Measurements from ENCODE around the gene CDKN2A. TPM values are rescaled to one million over a fixed set of nuclear protein-coding genes. Genes with fewer than 3 reads are reported as not detected.

The CDKN2A gene
- total and polyA plus RNA-seq, 9 of the 15 experiments (the other 6 are each of a cell fraction or from before 2014, with no cell fraction given) = not detected

DNA sequence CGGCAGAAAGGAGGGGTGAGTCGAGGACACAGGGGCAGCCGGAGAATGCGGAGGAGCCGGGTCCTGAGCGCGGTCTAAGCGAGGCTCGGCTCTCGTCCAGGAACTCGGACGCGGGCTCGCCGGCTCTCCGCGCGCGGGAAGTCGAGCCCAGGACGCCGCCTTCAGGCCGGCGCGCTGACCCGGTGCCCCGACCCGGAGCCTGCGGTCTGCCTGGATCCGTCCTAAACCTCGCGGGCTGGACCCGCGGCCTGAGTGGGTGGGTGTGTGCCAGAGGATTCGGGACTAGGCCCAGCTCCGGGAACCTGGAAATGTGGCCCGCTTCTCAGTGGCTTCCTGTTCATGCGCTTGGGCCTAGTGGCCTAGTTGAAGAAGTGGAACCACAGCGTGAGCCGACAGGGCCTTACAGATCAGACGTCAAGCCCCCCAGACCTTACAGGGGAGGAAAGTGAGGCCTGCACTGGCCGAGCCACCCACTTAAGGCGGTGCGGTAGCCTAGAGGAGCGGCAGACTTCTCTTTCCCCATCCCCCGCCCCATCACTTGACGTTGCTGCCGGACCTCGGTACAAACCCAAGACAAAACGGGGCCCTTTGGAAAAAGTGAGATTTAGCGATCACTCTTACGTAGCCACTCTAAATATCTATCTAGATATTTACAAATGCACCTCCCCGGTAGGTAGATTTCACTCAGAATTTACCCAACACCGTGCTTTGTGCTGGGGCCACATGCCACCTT is 1.6 kb upstream of the CDKN2A start:
- no peaks in the 10 kb centered on the region for H4K20me1 ChIP-seq (replicated peaks; ENCODE audit: control insufficient read depth, insufficient read depth, low read length)
- no peaks in the 10 kb centered on the region for H3K79me2 ChIP-seq (ENCODE audit: control insufficient read depth, insufficient read depth, low read length)
- BruUV-seq (replicated peaks) = no TSS peak
- no peak overlapping the region for H3K4me2 ChIP-seq (ENCODE audit: insufficient read depth, low read length)
- DNase-seq (ENCODE audit: extremely low read depth in 1 of 4, low spot score in 3 of 4) (no peak), FAIRE-seq (no peak), ATAC-seq (no peak)
- WGBS (ENCODE audit: insufficient coverage, low coverage, missing lambda C conversion rate) = no CpG with 5 or more reads among the region's 54 CpGs
- TF ChIP-seq GTF2F1 (IDR thresholded peaks at IDR 0.05; ENCODE audit: low read depth, low read length) = no peak
- TF ChIP-seq ARID3A (IDR thresholded peaks at IDR 0.05; ENCODE audit: borderline replicate concordance, low read depth, low read length) = no peak
- TF ChIP-seq PHF8 (IDR thresholded peaks at IDR 0.05; ENCODE audit: borderline replicate concordance, low read length) = no peak
- no peaks in the 10 kb centered on the region for H3K27me3 ChIP-seq (ENCODE audit: control insufficient read depth in 2 of 2, insufficient read depth in 2 of 2, low read length in 2 of 2)
- no peaks in the 10 kb centered on the region for H3K36me3 ChIP-seq (ENCODE audit: control insufficient read depth, insufficient read depth, low read length)
- H3K9me3 ChIP-seq (replicated peaks; ENCODE audit: control insufficient read depth, insufficient read depth, low read depth, low read length) = no peaks in the 10 kb centered on the region
- intact Hi-C loops (cut with micrococcal nuclease) = no loop called here
- H3K4me1 ChIP-seq (replicated peaks in 1 of 2; ENCODE audit: control insufficient read depth in 2 of 2, insufficient read depth in 2 of 2, low read length in 2 of 2) = no peaks in the 10 kb centered on the region
- no peak overlapping the region for H3K9ac ChIP-seq (ENCODE audit: insufficient read depth in 1 of 2, low read depth in 2 of 2, low read length in 2 of 2)
- POLR2A ChIA-PET = no interaction called here
- in situ Hi-C loops (cut with MboI) = no loop called here
- CTCF ChIA-PET (ENCODE audit: low intra/inter-chr PET ratio) = no interaction called here
- no peaks in the 10 kb centered on the region for H3K9me1 ChIP-seq (ENCODE audit: control insufficient read depth, insufficient read depth, low read length)
- no peak overlapping the region for H2AFZ ChIP-seq (ENCODE audit: low read depth, low read length)
- no peak overlapping the region for H3K27ac ChIP-seq (ENCODE audit: extremely low read depth, low read depth, low read length)
- H3K4me3 ChIP-seq = no peak overlapping the region

All from K562 (cell line).